Measurements from ENCODE around the gene ANKK1.

DNA sequence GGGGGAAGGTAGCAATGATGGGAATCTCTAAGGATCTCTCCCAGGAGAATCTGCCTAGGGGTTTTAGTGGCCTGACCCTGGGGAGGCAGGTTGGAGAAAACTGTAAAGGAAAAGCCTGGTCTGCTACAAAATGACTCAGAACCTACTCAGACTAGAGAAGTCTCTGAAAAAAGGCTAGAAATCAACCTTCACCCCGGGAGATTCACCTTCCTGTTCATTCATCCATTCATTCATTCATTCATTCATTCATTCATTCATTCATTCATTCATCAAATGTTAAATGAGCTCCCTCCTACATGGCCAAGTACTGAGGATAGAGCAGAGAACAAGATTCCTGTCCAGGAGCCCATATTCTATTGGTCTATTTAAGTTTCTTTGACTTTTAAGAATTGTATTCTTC is 8.9 kb upstream of the ANKK1 start:
- TF ChIP-seq EGR1 (IDR thresholded peaks at IDR 0.05) (no peak), CEBPB (IDR thresholded peaks at IDR 0.05) (no peak), FOXM1 (IDR thresholded peaks at IDR 0.05; ENCODE audit: borderline replicate concordance, low read depth) (no peak), TEAD4 (IDR thresholded peaks at IDR 0.05) (no peak), CREB1 (IDR thresholded peaks at IDR 0.05; ENCODE audit: low read depth) (no peak), EP300 (IDR thresholded peaks at IDR 0.05; ENCODE audit: borderline replicate concordance) (no peak)
- TF ChIP-seq, protein P1, sequence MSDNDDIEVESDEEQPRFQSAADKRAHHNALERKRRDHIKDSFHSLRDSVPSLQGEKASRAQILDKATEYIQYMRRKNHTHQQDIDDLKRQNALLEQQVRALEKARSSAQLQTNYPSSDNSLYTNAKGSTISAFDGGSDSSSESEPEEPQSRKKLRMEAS (IDR thresholded peaks at IDR 0.05) = no peak
- TF ChIP-seq, protein P2, sequence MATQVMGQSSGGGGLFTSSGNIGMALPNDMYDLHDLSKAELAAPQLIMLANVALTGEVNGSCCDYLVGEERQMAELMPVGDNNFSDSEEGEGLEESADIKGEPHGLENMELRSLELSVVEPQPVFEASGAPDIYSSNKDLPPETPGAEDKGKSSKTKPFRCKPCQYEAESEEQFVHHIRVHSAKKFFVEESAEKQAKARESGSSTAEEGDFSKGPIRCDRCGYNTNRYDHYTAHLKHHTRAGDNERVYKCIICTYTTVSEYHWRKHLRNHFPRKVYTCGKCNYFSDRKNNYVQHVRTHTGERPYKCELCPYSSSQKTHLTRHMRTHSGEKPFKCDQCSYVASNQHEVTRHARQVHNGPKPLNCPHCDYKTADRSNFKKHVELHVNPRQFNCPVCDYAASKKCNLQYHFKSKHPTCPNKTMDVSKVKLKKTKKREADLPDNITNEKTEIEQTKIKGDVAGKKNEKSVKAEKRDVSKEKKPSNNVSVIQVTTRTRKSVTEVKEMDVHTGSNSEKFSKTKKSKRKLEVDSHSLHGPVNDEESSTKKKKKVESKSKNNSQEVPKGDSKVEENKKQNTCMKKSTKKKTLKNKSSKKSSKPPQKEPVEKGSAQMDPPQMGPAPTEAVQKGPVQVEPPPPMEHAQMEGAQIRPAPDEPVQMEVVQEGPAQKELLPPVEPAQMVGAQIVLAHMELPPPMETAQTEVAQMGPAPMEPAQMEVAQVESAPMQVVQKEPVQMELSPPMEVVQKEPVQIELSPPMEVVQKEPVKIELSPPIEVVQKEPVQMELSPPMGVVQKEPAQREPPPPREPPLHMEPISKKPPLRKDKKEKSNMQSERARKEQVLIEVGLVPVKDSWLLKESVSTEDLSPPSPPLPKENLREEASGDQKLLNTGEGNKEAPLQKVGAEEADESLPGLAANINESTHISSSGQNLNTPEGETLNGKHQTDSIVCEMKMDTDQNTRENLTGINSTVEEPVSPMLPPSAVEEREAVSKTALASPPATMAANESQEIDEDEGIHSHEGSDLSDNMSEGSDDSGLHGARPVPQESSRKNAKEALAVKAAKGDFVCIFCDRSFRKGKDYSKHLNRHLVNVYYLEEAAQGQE (IDR thresholded peaks at IDR 0.05; ENCODE audit: low read depth) = no peak

Data from Ishikawa (cell line).